Aorta (tissue), 5 donors: Measurements from ENCODE around the gene ACVR1B. TPM values are rescaled to one million over a fixed set of nuclear protein-coding genes. Genes with fewer than 3 reads are reported as not detected.

ENCODE experiments used
- ATAC-seq: fragments of 200-7000 bp; cut with Tn5 transposase; one replicate; pipeline ENCODE4 v1.9.1; 2022; ENCODE audit warnings: moderate library complexity; ENCODE audit not compliant: low FRiP score
- DNase-seq, 2 donors: peaks; one replicate each; pipeline ENCODE4 v3.0.0-alpha.2; 2020
- H3K27ac ChIP-seq, 2 donors: one replicate each; pipeline ENCODE4 v1.5.1; 2013; ENCODE audit warnings: low read length in 2 of 2, mild to moderate bottlenecking in 2 of 2, moderate library complexity in 2 of 2, control low read depth in 1 of 2, inconsistent platforms in 1 of 2, low read depth in 1 of 2
- H3K27me3 ChIP-seq, 2 donors: one replicate each; pipeline ENCODE4 v1.6.1; 2013; ENCODE audit warnings: control low read depth in 1 of 2, low read length in 1 of 2, mild to moderate bottlenecking in 1 of 2, moderate library complexity in 1 of 2; ENCODE audit not compliant: insufficient read depth in 2 of 2, control insufficient read depth in 1 of 2
- H3K36me3 ChIP-seq, 2 donors: one replicate each; pipeline ENCODE4 v1.6.1; 2013; ENCODE audit warnings: control low read depth in 1 of 2, low read length in 1 of 2, mild to moderate bottlenecking in 1 of 2; ENCODE audit not compliant: insufficient read depth in 2 of 2, control insufficient read depth in 1 of 2
- H3K4me1 ChIP-seq, 2 donors: one replicate each; pipeline ENCODE4 v1.6.1; 2013; ENCODE audit warnings: low read length in 2 of 2, control low read depth in 1 of 2, mild to moderate bottlenecking in 1 of 2, moderate library complexity in 1 of 2; ENCODE audit not compliant: insufficient read depth in 2 of 2, control insufficient read depth in 1 of 2
- H3K4me3 ChIP-seq, 2 donors: one replicate each; pipeline ENCODE4 v1.5.1; 2013; ENCODE audit warnings: low read length in 2 of 2, control low read depth in 1 of 2, mild to moderate bottlenecking in 1 of 2
- H3K9me3 ChIP-seq: one replicate; pipeline ENCODE4 v1.6.1; 2013; ENCODE audit warnings: mild to moderate bottlenecking, low read length; ENCODE audit not compliant: control insufficient read depth
- WGBS, 2 donors: extraction: QIAGEN DNeasy Blood & Tissue Kit; methylation state at CpG; one replicate each; pipeline ENCODE4 v1.1.7; 2013; 5-methylcytosine and 5-hydroxymethylcytosine counted together
- intact Hi-C, 2 donors: fragments of 100-400 bp; cut with DNase I; formaldehyde crosslinking; loops; one replicate each; pipeline versions ENCODE4 v1.14.2 to v1.15.0; 2022
- polyA plus RNA-seq, 2 donors: library from polyadenylated mRNA; stranded (reverse); fragments of 200-250 nt; gene quantifications; one replicate each; pipeline ENCODE4 v1.2.3, GENCODE V29; 2013
- total RNA-seq, 2 donors: library from RNA; stranded (reverse); fragmentation: NEBNext Ultra II Directional; extraction: Animal tissue kit (Norgen Biotek cat#: 25700); gene quantifications; one replicate each; pipeline ENCODE4 v1.2.1, GENCODE V29; 2021
- donor health status: healthy with polysubstance abuse.
- donor health status: Bipolar disorder and iron deficiency.
- donor health status: DM: no; HTN: no; CAD: no.
- donor health status: DM: no; HTN: no; CAD: no.
- donor health status: DM: yes; HTN: yes; CAD: no.

ACVR1B gene
- total and polyA plus RNA-seq, 4 donors = 2.3 to 24.5 (median 15.4) TPM

DNA sequence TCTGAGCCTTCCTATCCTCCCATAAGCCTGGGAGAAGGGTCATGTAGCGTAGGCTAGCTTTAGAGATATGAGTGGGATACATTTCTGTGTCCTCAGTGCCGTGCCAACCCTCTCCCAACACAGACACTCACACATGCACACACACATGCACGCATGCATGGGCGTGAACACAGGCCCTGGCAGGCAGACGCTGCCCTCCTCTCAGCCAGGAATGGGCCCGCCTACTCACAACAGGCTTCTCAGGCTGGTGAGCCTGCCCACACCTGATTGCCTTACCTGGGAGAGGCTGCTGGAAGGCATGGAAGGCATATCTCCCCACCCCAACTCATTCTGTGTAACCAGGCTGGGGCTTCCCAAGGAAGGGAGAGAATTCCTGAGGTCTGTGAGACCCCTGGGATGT lies 12.8 kb upstream of the ACVR1B start:
- WGBS, 2 donors = 95 to 98% methylated on average over 6 of the region's 6 CpGs
- no peak for ATAC-seq
- H3K9me3 ChIP-seq = no peaks in the 10 kb centered on the region
- H3K27ac ChIP-seq = no peak overlapping the region
- no peaks in the 10 kb centered on the region for H3K36me3 ChIP-seq
- no peaks in the 10 kb centered on the region for H3K4me1 ChIP-seq
- intact Hi-C loops = no loop called here
- no peak overlapping the region for H3K4me3 ChIP-seq
- DNase-seq = no peak
- H3K27me3 ChIP-seq = no peaks in the 10 kb centered on the region

DNA sequence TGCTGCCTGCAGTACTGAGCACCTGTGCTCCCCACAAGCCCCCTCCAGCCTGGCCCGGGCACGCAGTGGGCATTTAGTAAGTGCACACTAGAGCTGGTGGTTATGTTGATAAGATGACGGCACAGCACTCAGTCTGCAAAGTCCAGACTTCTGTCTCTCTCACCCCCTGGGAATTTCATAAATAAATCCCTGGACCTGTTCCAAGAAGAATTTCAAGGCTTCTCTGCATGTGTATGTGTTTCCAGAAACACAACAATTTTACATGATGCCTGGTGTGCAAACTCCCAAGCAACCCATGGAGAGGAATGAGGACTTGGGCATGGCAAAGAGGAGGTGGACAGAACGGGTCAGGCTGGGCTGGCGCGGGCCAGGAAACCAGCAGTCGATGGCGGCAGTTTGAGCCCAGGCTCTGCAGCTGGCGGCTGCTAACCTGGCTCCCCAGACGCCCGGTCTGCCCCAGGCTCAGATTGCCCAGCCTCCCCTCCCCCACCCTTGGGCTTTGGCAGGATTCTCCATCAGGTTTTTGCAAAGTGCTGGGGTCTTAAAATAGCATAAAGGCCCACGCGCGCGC lies 10.4 kb upstream of the ACVR1B start:
- H3K4me3 ChIP-seq = no peak overlapping the region
- H3K36me3 ChIP-seq = no peaks in the 10 kb centered on the region
- DNase-seq (peak in 1 of 2 donors; percentile 47), ATAC-seq (no peak)
- H3K27me3 ChIP-seq = no peaks in the 10 kb centered on the region
- no peak overlapping the region for H3K27ac ChIP-seq
- H3K4me1 ChIP-seq = no peaks in the 10 kb centered on the region
- H3K9me3 ChIP-seq = peaks cover 6% of the 10 kb centered on the region
- intact Hi-C loops = no loop called here
- WGBS, 2 donors = 1 to 9% methylated on average over 15 of the region's 15 CpGs

- H3K9me3 ChIP-seq = peaks cover 6% of the 10 kb centered on the region
- no peaks in the 10 kb centered on the region for H3K36me3 ChIP-seq
- H3K27ac ChIP-seq = no peak overlapping the region
- no peak overlapping the region for H3K4me3 ChIP-seq
- no peaks in the 10 kb centered on the region for H3K4me1 ChIP-seq
- intact Hi-C loops = no loop called here
- DNase-seq = no peak
- ATAC-seq = no peak
- no peaks in the 10 kb centered on the region for H3K27me3 ChIP-seq
- WGBS, 2 donors = 11 to 17% methylated on average over 4 of the region's 4 CpGs
These were observed 9.9 kb upstream of the ACVR1B start for GRCh38 chr12:51941604-51942003.

GRCh38 chr12:51942056-51942455 lies 9.4 kb upstream of the ACVR1B start:
- no peaks in the 10 kb centered on the region for H3K36me3 ChIP-seq
- ATAC-seq (no peak), DNase-seq (no peak)
- H3K27me3 ChIP-seq = no peaks in the 10 kb centered on the region
- H3K4me3 ChIP-seq = no peak overlapping the region
- H3K27ac ChIP-seq = no peak overlapping the region
- peaks cover 6% of the 10 kb centered on the region for H3K9me3 ChIP-seq
- intact Hi-C loops = no loop called here
- WGBS, 2 donors = 90 to 93% methylated on average over 7 of the region's 7 CpGs
- H3K4me1 ChIP-seq = no peaks in the 10 kb centered on the region

DNA sequence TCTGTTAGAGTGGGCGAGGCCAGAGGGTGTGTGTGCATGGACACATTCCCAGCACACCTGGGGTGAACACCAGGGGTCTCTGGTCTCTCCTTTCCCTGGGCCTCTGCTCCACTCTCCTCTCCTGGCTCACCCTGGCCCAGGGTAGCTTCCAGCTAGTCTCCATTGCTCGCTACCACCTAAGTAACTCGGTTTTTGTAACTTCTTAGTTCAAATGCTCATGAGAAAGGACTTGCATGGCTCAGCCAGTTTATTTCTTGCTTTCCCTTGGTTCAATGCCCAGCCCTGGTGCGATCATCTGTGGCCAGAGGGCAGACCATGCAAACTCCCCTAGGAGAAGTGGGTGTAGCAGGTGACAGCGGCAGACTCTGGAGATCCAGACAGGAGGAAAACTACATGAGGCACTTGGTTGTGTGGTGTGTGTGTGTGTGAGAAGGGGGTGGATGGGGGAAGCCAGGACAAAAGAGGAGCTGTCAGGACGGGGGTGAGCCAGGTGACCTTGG lies 8.9 kb upstream of the ACVR1B start:
- Histone ChIP-seq H3K4me1 (no peaks in the 10 kb centered on the region), H3K9me3 (peaks cover 6% of the 10 kb centered on the region), H3K4me3 (no peak overlapping the region), H3K36me3 (no peaks in the 10 kb centered on the region), H3K27ac (no peak overlapping the region), H3K27me3 (no peaks in the 10 kb centered on the region)
- 87 to 93% methylated on average over 6 of the region's 6 CpGs for WGBS, 2 donors
- no peak for ATAC-seq
- intact Hi-C loops = no loop called here
- no peak for DNase-seq

DNA sequence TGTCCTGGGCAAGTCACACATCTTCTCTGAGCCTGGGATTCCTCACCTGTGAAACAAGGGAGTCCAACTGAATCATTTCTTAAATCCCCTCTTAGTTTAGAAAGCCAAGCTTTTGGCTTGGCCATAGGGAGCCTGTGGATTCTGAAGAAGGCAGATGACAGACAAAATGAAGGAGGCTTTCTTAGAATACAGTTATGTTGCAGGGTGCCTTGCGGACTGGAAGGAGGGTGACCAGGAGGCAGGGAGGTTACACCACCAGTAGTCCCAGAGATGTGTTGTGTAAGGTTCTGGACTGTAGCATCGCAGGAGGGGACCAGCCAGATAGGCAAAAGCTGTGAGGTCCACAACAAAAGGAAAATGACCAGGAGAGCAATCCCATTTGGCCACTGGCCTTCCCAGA lies 8.2 kb upstream of the ACVR1B start:
- 96 to 98% methylated on average over 2 of the region's 2 CpGs for WGBS, 2 donors
- Histone ChIP-seq H3K27me3 (no peaks in the 10 kb centered on the region), H3K4me3 (no peak overlapping the region), H3K9me3 (peaks cover 6% of the 10 kb centered on the region), H3K27ac (no peak overlapping the region), H3K4me1 (no peaks in the 10 kb centered on the region), H3K36me3 (no peaks in the 10 kb centered on the region)
- ATAC-seq = no peak
- intact Hi-C loops = no loop called here
- DNase-seq = no peak

- H3K9me3 ChIP-seq = peaks cover 6% of the 10 kb centered on the region
- DNase-seq = no peak
- ATAC-seq = no peak
- H3K27ac ChIP-seq = no peak overlapping the region
- H3K36me3 ChIP-seq = no peaks in the 10 kb centered on the region
- no peaks in the 10 kb centered on the region for H3K27me3 ChIP-seq
- no peak overlapping the region for H3K4me3 ChIP-seq
- no peaks in the 10 kb centered on the region for H3K4me1 ChIP-seq
- WGBS, 2 donors = 87% methylated on average over 1 of the region's 1 CpG
- intact Hi-C loops = no loop called here
These were observed 6.8 kb upstream of the ACVR1B start for GRCh38 chr12:51944608-51945233.

GRCh38 chr12:51947246-51947996 lies 4.1 kb upstream of the ACVR1B start:
- Histone ChIP-seq H3K4me1 (no peaks in the 10 kb centered on the region), H3K27ac (no peak overlapping the region), H3K36me3 (no peaks in the 10 kb centered on the region), H3K4me3 (no peak overlapping the region), H3K27me3 (no peaks in the 10 kb centered on the region), H3K9me3 (peaks cover 6% of the 10 kb centered on the region)
- no peak for ATAC-seq
- DNase-seq = no peak
- intact Hi-C loops = no loop called here
- 92 to 97% methylated on average over 8 of the region's 8 CpGs for WGBS, 2 donors

- 94 to 95% methylated on average over 6 of the region's 6 CpGs for WGBS, 2 donors
- Histone ChIP-seq H3K4me3 (no peak overlapping the region), H3K4me1 (no peaks in the 10 kb centered on the region), H3K27me3 (no peaks in the 10 kb centered on the region), H3K9me3 (peaks cover 6% of the 10 kb centered on the region), H3K36me3 (no peaks in the 10 kb centered on the region), H3K27ac (no peak overlapping the region)
- ATAC-seq (no peak), DNase-seq (no peak)
- intact Hi-C loops = no loop called here
These were observed 3.4 kb upstream of the ACVR1B start for GRCh38 chr12:51948066-51948465.
